HFF-Myc (cell line): Measurements from ENCODE around the gene SARS1.

Experiments used
- DNase-seq: peaks from one replicate; pipeline ENCODE4 v3.0.0-alpha.2; 2011; ENCODE audit warnings: low read depth; ENCODE audit errors: extremely low read depth
- H3K4me3 ChIP-seq: replicated peaks from 2 replicates; pipeline ENCODE4 v1.5.1; 2011; ENCODE audit warnings: low read depth, mild to moderate bottlenecking, control low read depth, low read length
- CTCF ChIP-seq: IDR thresholded peaks from 2 replicates; pipeline ENCODE4 v1.5.1; 2012; ENCODE audit warnings: mild to moderate bottlenecking, low read depth, low read length, control low read depth; ENCODE audit errors: missing control alignments

Gene SARS1

GRCh38 chr1:109228167-109228566, 14.4 kb downstream of the SARS1 start:
- no peak for TF ChIP-seq CTCF
- H3K4me3 ChIP-seq = no peak overlapping the region
- DNase-seq = no peak

GRCh38 chr1:109229531-109230127, 15.9 kb downstream of the SARS1 start:
- DNase-seq = no peak
- no peak for TF ChIP-seq CTCF
- H3K4me3 ChIP-seq = no peak overlapping the region

GRCh38 chr1:109231066-109231465, 17.3 kb downstream of the SARS1 start:
- no peak for TF ChIP-seq CTCF
- no peak for DNase-seq

DNA sequence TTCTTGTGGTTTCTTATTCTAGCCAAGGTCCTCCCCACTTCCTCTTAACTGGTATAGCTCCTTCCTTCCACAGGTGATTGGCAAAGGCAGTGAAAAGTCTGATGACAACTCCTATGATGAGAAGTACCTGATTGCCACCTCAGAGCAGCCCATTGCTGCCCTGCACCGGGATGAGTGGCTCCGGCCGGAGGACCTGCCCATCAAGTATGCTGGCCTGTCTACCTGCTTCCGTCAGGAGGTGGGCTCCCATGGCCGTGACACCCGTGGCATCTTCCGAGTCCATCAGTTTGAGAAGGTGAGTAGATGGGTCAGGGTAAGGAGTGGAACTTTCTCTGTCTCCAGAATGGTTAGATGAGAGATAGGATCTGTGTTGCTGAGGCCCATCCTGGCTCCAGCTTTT, 21.4 kb downstream of the SARS1 start:
- no peak overlapping the region for H3K4me3 ChIP-seq
- TF ChIP-seq CTCF = no peak
- DNase-seq = no peak

More at GRCh38 chr1:109231066-109231465, 17.3 kb downstream of the SARS1 start:
- no peak overlapping the region for H3K4me3 ChIP-seq

GRCh38 chr1:109237512-109237911, 23.8 kb downstream of the SARS1 start:
- no peak for DNase-seq
- TF ChIP-seq CTCF = no peak
- no peak overlapping the region for H3K4me3 ChIP-seq

DNA sequence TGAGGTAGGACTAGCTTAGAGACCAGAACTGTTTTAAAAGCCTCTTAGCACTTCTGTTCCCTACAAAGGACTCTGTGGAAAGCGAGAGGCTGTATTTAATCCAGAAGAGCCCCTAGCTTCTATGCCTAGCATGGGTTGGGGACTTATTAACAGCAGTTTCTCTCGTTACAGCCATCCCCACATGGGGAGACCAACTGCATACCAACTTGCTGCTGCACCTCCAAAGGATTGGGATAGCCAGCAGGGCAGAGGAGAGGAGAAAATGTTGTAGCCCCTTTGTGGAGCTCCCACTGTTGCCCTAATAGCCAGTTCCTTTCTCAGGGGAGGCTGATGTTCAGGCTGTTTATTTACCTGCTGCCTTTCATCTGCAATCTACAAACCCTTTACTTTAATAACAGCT, 24.7 kb downstream of the SARS1 start:
- no peak for DNase-seq
- H3K4me3 ChIP-seq = no peak overlapping the region
- no peak for TF ChIP-seq CTCF

GRCh38 chr1:109239047-109239408, 25.3 kb downstream of the SARS1 start:
- no peak for DNase-seq

More at GRCh38 chr1:109239047-109239408, 25.3 kb downstream of the SARS1 start:
- H3K4me3 ChIP-seq = no peak overlapping the region
- TF ChIP-seq CTCF = no peak
